ENCODE data around the gene G6PC1.
"Not testable (repeated sequence)": the region's sequence is repeated elsewhere in the genome, so short reads cannot be mapped to it uniquely, and the experiment has no call there.

G6PC1 gene

GRCh38 chr17:42878123-42878880 lies 22.3 kb upstream of the G6PC1 start:
- Histone ChIP-seq H3K27ac (ENCODE audit: low read length) (no peak overlapping the region), H3K9me3 (ENCODE audit: insufficient read depth, low read depth, low read length) (no peaks in the 10 kb centered on the region), H3K4me3 (ENCODE audit: low read length) (peak overlapping the region; percentile 24; the same call in 1 of the 2 replicates), H3K4me1 (ENCODE audit: insufficient read depth, low read length) (peaks cover 5% of the 10 kb centered on the region; the same call in 1 of the 2 replicates), H3K9ac (ENCODE audit: low read depth, low read length) (0 out of 2 replicates have a peak overlapping the region, but pooled peaks have one; percentile 12), H3K36me3 (ENCODE audit: insufficient read depth, low read depth, low read length) (no peaks in the 10 kb centered on the region), H3K27me3 (ENCODE audit: insufficient read depth, low read length) (peaks cover 35% of the 10 kb centered on the region)

GRCh38 chr17:42878924-42879595 lies 21.5 kb upstream of the G6PC1 start:
- Histone ChIP-seq H3K9ac (ENCODE audit: low read depth, low read length) (no peak overlapping the region), H3K9me3 (ENCODE audit: insufficient read depth, low read depth, low read length) (no peaks in the 10 kb centered on the region), H3K4me1 (ENCODE audit: insufficient read depth, low read length) (peaks cover 5% of the 10 kb centered on the region; the same call in 1 of the 2 replicates), H3K36me3 (ENCODE audit: insufficient read depth, low read depth, low read length) (no peaks in the 10 kb centered on the region), H3K27me3 (ENCODE audit: insufficient read depth, low read length) (peaks cover 35% of the 10 kb centered on the region), H3K4me3 (ENCODE audit: low read length) (no peak overlapping the region), H3K27ac (ENCODE audit: low read length) (no peak overlapping the region)

- Histone ChIP-seq H3K9ac (ENCODE audit: low read depth, low read length) (no peak overlapping the region), H3K9me3 (ENCODE audit: insufficient read depth, low read depth, low read length) (no peaks in the 10 kb centered on the region), H3K27me3 (ENCODE audit: insufficient read depth, low read length) (peaks cover 35% of the 10 kb centered on the region), H3K27ac (ENCODE audit: low read length) (no peak overlapping the region), H3K4me1 (ENCODE audit: insufficient read depth, low read length) (peaks cover 5% of the 10 kb centered on the region; the same call in 1 of the 2 replicates), H3K4me3 (ENCODE audit: low read length) (no peak overlapping the region), H3K36me3 (ENCODE audit: insufficient read depth, low read depth, low read length) (no peaks in the 10 kb centered on the region)
Observed at GRCh38 chr17:42879596-42879985, 21.0 kb upstream of the G6PC1 start.

DNA sequence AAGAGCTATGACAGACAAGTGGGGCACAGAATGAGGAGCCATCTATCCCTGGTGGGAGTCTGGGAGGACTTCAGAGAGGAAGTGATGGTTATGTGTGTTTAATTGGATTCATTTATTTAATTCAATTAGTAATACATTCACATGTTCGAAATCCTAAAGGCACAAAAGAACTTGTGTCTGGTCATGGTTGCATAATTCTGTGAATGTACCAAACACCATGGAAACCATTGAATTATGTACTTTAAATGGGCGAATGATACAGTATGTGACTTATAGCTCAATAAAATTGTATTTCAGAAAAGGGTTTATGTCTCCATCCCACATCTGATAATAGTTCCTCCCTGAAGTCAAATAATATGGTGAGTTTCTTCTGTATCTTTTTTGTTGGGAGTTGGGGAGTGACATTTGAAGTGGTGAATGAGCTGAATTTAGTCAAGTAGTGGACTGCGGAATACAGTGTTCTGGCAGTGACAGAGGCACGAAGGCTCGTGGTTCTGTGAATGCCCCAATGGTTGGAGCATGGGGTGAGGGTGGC lies 19.8 kb upstream of the G6PC1 start:
- no peak overlapping the region for H3K4me3 ChIP-seq (ENCODE audit: low read length)
- H3K9me3 ChIP-seq (ENCODE audit: insufficient read depth, low read depth, low read length): no peaks in the 10 kb centered on the region
- no peak overlapping the region for H3K9ac ChIP-seq (ENCODE audit: low read depth, low read length)
- H3K27me3 ChIP-seq (ENCODE audit: insufficient read depth, low read length): peaks cover 35% of the 10 kb centered on the region
- no peak overlapping the region for H3K27ac ChIP-seq (ENCODE audit: low read length)
- H3K36me3 ChIP-seq (ENCODE audit: insufficient read depth, low read depth, low read length): no peaks in the 10 kb centered on the region
- H3K4me1 ChIP-seq (ENCODE audit: insufficient read depth, low read length): peaks cover 5% of the 10 kb centered on the region; the same call in 1 of the 2 replicates

DNA sequence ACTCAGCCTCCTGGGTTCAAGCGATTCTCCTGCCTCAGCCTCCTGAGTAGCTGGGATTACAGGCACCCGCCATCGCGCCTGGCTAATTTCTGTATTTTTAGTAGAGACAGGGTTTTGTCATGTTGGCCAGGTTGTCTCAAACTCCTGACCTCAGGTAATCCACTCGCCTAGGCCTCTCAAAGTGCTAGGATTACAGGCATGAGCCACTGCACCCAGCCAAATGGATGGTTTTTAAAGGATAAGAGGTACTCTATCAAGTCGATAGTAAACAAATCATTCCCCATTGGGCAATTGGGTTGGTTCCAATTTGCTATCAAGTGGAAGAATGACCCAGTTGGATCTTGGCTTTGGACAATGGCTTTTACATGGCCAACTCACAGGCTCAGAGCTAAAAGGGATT lies 18.9 kb upstream of the G6PC1 start:
- not testable (repeated sequence) for H3K4me1 ChIP-seq (ENCODE audit: insufficient read depth, low read length); H3K36me3 ChIP-seq (ENCODE audit: insufficient read depth, low read depth, low read length); H3K9me3 ChIP-seq (ENCODE audit: insufficient read depth, low read depth, low read length); H3K9ac ChIP-seq (ENCODE audit: low read depth, low read length); H3K27ac ChIP-seq (ENCODE audit: low read length); H3K4me3 ChIP-seq (ENCODE audit: low read length)
- peaks cover 35% of the 10 kb centered on the region for H3K27me3 ChIP-seq (ENCODE audit: insufficient read depth, low read length)

DNA sequence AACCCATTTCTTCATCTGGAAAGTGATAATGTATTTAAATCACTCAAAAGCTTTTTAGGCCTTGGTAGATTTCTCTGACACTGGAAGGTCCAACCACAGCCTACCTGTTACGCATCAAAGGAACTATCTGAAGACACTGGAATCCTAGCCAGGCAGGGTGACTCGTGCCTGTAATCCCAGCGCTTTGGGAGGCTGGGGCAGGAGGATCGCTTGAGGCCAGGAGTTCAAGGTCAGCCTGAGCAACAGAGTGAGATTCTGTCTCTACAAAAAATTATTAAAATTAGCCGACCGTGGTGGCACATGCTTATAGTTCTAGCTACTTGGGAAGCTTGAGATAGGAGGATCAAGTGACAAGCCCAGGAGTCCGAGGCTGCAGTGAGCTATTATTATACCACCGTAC lies 18.4 kb upstream of the G6PC1 start:
- Histone ChIP-seq H3K36me3 (ENCODE audit: insufficient read depth, low read depth, low read length) (no peaks in the 10 kb centered on the region), H3K9ac (ENCODE audit: low read depth, low read length) (no peak overlapping the region), H3K4me3 (ENCODE audit: low read length) (no peak overlapping the region), H3K27me3 (ENCODE audit: insufficient read depth, low read length) (peaks cover 30% of the 10 kb centered on the region), H3K27ac (ENCODE audit: low read length) (no peak overlapping the region), H3K4me1 (ENCODE audit: insufficient read depth, low read length) (peaks cover 5% of the 10 kb centered on the region; the same call in 1 of the 2 replicates), H3K9me3 (ENCODE audit: insufficient read depth, low read depth, low read length) (no peaks in the 10 kb centered on the region)

- Histone ChIP-seq H3K27me3 (ENCODE audit: insufficient read depth, low read length) (peaks cover 12% of the 10 kb centered on the region; the same call in 1 of the 2 replicates), H3K9ac (ENCODE audit: low read depth, low read length) (no peak overlapping the region), H3K27ac (ENCODE audit: low read length) (no peak overlapping the region), H3K9me3 (ENCODE audit: insufficient read depth, low read depth, low read length) (no peaks in the 10 kb centered on the region), H3K4me1 (ENCODE audit: insufficient read depth, low read length) (no peaks in the 10 kb centered on the region), H3K4me3 (ENCODE audit: low read length) (no peak overlapping the region), H3K36me3 (ENCODE audit: insufficient read depth, low read depth, low read length) (no peaks in the 10 kb centered on the region)
Observed at GRCh38 chr17:42883802-42884558, 16.6 kb upstream of the G6PC1 start.

DNA sequence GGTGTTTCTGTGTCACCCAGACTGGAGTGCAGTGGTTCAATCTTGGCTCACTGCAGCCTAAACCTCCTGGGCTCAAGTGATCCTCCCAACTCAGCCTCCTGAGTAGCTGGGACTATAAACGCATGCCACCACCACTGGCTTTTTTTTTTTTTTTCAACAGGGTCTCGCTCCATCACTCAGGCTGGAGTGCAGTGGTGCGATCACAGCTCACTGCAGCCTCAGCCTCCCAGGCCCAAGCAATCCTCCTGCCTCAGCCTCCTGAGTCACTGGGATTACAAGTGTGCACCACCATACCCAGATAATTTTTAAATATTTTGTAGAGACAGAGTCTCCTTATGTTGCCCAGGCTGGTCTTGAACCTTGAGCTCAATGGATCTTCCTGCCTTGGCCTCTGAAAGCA lies 14.8 kb upstream of the G6PC1 start:
- not testable (repeated sequence) for H3K4me1 ChIP-seq (ENCODE audit: insufficient read depth, low read length); H3K27me3 ChIP-seq (ENCODE audit: insufficient read depth, low read length); H3K9me3 ChIP-seq (ENCODE audit: insufficient read depth, low read depth, low read length); H3K36me3 ChIP-seq (ENCODE audit: insufficient read depth, low read depth, low read length); H3K27ac ChIP-seq (ENCODE audit: low read length); H3K9ac ChIP-seq (ENCODE audit: low read depth, low read length); H3K4me3 ChIP-seq (ENCODE audit: low read length)

DNA sequence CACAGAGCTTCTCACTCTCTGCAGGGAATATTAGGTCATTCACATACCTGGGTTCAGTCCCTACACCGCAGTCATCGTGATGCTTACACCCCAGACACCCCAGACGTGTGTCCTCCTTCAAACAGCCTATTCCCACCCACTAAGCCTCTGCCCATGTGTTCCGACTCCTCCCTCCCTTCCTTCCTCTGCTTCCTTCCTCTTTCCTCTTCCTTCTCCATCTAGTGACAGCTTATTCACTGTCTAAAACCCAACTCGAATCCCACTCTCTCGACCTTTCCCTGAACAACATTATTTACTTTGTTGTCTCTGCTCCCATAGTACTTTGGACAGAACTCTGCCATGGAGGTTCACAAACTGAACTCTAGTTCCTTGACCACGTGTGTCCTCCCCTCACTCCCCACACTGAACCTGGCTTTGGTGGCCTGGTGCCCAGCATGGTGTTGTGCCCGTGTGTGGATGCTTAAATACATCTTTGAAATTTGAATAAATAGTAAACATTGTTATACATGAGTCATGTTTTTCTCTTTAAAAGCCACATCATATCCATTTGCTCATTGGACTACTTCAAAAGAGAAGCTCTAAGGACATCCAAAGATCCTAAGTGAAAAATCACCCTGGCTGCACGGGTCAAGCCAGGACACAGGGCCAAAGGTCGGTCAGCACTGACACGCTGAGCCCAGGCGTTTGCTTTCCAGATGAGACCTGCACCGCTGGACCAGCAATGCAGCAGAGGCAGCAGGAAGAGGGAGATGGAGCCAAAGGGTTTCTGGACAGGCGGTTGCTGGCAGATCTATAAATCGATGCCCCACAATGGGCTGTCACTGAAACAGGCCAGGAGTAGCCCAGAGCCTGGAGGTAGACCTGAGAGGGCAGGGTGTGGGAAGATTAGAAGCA lies 14.1 kb upstream of the G6PC1 start:
- Histone ChIP-seq H3K36me3 (ENCODE audit: insufficient read depth, low read depth, low read length) (no peaks in the 10 kb centered on the region), H3K9me3 (ENCODE audit: insufficient read depth, low read depth, low read length) (no peaks in the 10 kb centered on the region), H3K4me3 (ENCODE audit: low read length) (no peak overlapping the region), H3K27me3 (ENCODE audit: insufficient read depth, low read length) (no peaks in the 10 kb centered on the region), H3K4me1 (ENCODE audit: insufficient read depth, low read length) (no peaks in the 10 kb centered on the region), H3K9ac (ENCODE audit: low read depth, low read length) (no peak overlapping the region), H3K27ac (ENCODE audit: low read length) (no peak overlapping the region)

DNA sequence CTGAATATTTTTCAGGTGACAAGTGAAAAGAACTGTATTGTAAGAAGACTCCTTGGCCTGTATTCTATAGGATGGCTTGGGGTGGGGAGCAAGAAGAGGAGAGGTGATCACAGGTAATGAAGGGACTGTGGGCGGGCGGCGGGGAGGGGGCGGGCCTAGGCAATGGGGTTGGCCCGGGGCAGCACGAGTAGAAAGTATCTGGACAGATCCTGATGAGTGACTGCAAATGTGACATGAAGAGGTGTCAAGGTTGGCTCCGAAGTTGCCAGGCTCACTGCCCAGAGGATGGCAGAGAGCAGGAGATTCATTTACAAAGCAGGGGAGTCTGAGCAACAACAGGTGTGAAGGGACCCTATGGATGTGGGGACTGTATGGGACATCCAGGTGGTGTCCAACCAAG lies 10.8 kb upstream of the G6PC1 start:
- no peaks in the 10 kb centered on the region for H3K27me3 ChIP-seq (ENCODE audit: insufficient read depth, low read length)
- H3K9ac ChIP-seq (ENCODE audit: low read depth, low read length): no peak overlapping the region
- H3K9me3 ChIP-seq (ENCODE audit: insufficient read depth, low read depth, low read length): no peaks in the 10 kb centered on the region
- no peak overlapping the region for H3K4me3 ChIP-seq (ENCODE audit: low read length)
- H3K4me1 ChIP-seq (ENCODE audit: insufficient read depth, low read length): peaks cover 4% of the 10 kb centered on the region; the same call in 1 of the 2 replicates
- H3K27ac ChIP-seq (ENCODE audit: low read length): no peak overlapping the region
- no peaks in the 10 kb centered on the region for H3K36me3 ChIP-seq (ENCODE audit: insufficient read depth, low read depth, low read length)

All from iPS-20b (cell line).